H1 (cell line): ENCODE data around the gene HMCN1. TPM values are rescaled to one million over a fixed set of nuclear protein-coding genes. Genes with fewer than 3 reads are reported as not detected.

Experiments
- CTCF ChIP-seq, 3 experiments: IDR thresholded peaks; 1 replicate in 2 of 3; 2 replicates in 1 of 3; pipeline versions ENCODE4 v1.5.1 to v1.6.1; 2011; ENCODE audit warnings: low read length in 3 of 3, mild to moderate bottlenecking in 3 of 3, inconsistent platforms in 2 of 3, low read depth in 1 of 3, moderate library complexity in 1 of 3; ENCODE audit not compliant: insufficient read depth in 1 of 3; ENCODE audit errors: control extremely low read depth in 1 of 3
- EP300 ChIP-seq, 2 experiments: IDR thresholded peaks; 1 replicate in 1 of 2; 2 replicates in 1 of 2; pipeline ENCODE4 v1.6.1; 2011 to 2012; ENCODE audit warnings: low read depth in 2 of 2, low read length in 2 of 2, mild to moderate bottlenecking in 2 of 2, borderline replicate concordance in 1 of 2, inconsistent platforms in 1 of 2, moderate library complexity in 1 of 2
- POLR2AphosphoS5 ChIP-seq: IDR thresholded peaks from 2 replicates; pipeline ENCODE4 v1.6.1; 2011; ENCODE audit warnings: low read depth, low read length
- polyA plus RNA-seq, 7 experiments: library from polyadenylated mRNA; depleted of rRNA in 3 of 7; stranded (reverse) in 5 of 7; unstranded in 2 of 7; fragments of >200 nt in 5 of 7; fragments of 200-250 nt in 2 of 7; gene quantifications; 1 replicate in 5 of 7; 2 replicates in 1 of 7; 4 replicates in 1 of 7; pipeline versions ENCODE4 v1.2.1 to v1.2.3, GENCODE V29; 2011 to 2013; ENCODE audit warnings: missing spikeins in 2 of 7, mixed read lengths in 2 of 7
- total RNA-seq: library from RNA; stranded (reverse); fragmentation: NEBNext Ultra II Directional; extraction: Animal tissue kit (Norgen Biotek cat#: 25700); gene quantifications from 2 replicates; pipeline ENCODE4 v1.2.1, GENCODE V29; 2021
- TF ChIP-seq, protein P1 (sequence below): fragments of 300-600 bp; sonication (generic); IDR thresholded peaks from 2 replicates; pipeline ENCODE4 v1.7.1; 2012; ENCODE audit warnings: low read length, moderate library complexity, mild to moderate bottlenecking, inconsistent platforms; ENCODE audit not compliant: insufficient replicate concordance
- TF ChIP-seq, protein P2 (sequence below): IDR thresholded peaks from 2 replicates; pipeline ENCODE4 v1.6.1; 2012; ENCODE audit warnings: inconsistent platforms
- TF ChIP-seq, protein P3 (sequence below): IDR thresholded peaks from 2 replicates; pipeline ENCODE4 v1.6.1; 2012; ENCODE audit warnings: low read length, inconsistent platforms

HMCN1 gene
- total and polyA plus RNA-seq, 2 of the 8 experiments (the other 6 are each of a cell fraction or from before 2014, with no cell fraction given) = 13.8 to 14.6 TPM

DNA sequence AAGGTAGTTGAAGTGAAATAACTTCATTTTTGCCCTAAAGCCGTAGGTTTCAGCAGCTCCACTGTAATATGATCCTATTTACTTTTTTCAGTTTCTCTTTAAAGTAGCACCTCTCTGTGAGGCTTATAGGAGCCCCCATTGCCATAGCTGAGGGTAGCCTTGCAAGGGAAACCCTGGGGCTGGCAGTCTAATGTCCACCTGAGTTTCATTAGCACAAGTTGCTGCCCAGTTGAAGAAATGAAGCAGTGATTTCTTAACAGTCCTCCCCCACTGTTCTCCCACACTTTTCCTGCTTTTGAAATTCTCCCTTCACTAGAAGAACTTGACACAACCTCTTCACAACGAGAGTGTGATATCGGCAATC is 1.5 kb downstream of the HMCN1 start (continued):
- TF ChIP-seq, protein P1, sequence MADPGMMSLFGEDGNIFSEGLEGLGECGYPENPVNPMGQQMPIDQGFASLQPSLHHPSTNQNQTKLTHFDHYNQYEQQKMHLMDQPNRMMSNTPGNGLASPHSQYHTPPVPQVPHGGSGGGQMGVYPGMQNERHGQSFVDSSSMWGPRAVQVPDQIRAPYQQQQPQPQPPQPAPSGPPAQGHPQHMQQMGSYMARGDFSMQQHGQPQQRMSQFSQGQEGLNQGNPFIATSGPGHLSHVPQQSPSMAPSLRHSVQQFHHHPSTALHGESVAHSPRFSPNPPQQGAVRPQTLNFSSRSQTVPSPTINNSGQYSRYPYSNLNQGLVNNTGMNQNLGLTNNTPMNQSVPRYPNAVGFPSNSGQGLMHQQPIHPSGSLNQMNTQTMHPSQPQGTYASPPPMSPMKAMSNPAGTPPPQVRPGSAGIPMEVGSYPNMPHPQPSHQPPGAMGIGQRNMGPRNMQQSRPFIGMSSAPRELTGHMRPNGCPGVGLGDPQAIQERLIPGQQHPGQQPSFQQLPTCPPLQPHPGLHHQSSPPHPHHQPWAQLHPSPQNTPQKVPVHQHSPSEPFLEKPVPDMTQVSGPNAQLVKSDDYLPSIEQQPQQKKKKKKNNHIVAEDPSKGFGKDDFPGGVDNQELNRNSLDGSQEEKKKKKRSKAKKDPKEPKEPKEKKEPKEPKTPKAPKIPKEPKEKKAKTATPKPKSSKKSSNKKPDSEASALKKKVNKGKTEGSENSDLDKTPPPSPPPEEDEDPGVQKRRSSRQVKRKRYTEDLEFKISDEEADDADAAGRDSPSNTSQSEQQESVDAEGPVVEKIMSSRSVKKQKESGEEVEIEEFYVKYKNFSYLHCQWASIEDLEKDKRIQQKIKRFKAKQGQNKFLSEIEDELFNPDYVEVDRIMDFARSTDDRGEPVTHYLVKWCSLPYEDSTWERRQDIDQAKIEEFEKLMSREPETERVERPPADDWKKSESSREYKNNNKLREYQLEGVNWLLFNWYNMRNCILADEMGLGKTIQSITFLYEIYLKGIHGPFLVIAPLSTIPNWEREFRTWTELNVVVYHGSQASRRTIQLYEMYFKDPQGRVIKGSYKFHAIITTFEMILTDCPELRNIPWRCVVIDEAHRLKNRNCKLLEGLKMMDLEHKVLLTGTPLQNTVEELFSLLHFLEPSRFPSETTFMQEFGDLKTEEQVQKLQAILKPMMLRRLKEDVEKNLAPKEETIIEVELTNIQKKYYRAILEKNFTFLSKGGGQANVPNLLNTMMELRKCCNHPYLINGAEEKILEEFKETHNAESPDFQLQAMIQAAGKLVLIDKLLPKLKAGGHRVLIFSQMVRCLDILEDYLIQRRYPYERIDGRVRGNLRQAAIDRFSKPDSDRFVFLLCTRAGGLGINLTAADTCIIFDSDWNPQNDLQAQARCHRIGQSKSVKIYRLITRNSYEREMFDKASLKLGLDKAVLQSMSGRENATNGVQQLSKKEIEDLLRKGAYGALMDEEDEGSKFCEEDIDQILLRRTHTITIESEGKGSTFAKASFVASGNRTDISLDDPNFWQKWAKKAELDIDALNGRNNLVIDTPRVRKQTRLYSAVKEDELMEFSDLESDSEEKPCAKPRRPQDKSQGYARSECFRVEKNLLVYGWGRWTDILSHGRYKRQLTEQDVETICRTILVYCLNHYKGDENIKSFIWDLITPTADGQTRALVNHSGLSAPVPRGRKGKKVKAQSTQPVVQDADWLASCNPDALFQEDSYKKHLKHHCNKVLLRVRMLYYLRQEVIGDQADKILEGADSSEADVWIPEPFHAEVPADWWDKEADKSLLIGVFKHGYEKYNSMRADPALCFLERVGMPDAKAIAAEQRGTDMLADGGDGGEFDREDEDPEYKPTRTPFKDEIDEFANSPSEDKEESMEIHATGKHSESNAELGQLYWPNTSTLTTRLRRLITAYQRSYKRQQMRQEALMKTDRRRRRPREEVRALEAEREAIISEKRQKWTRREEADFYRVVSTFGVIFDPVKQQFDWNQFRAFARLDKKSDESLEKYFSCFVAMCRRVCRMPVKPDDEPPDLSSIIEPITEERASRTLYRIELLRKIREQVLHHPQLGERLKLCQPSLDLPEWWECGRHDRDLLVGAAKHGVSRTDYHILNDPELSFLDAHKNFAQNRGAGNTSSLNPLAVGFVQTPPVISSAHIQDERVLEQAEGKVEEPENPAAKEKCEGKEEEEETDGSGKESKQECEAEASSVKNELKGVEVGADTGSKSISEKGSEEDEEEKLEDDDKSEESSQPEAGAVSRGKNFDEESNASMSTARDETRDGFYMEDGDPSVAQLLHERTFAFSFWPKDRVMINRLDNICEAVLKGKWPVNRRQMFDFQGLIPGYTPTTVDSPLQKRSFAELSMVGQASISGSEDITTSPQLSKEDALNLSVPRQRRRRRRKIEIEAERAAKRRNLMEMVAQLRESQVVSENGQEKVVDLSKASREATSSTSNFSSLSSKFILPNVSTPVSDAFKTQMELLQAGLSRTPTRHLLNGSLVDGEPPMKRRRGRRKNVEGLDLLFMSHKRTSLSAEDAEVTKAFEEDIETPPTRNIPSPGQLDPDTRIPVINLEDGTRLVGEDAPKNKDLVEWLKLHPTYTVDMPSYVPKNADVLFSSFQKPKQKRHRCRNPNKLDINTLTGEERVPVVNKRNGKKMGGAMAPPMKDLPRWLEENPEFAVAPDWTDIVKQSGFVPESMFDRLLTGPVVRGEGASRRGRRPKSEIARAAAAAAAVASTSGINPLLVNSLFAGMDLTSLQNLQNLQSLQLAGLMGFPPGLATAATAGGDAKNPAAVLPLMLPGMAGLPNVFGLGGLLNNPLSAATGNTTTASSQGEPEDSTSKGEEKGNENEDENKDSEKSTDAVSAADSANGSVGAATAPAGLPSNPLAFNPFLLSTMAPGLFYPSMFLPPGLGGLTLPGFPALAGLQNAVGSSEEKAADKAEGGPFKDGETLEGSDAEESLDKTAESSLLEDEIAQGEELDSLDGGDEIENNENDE = no peak
- TF ChIP-seq CTCF (IDR thresholded peaks at IDR 0.05; ENCODE audit: control extremely low read depth in 1 of 3, insufficient read depth in 1 of 3, low read depth in 1 of 3, low read length in 3 of 3) (no peak), POLR2AphosphoS5 (no peak), EP300 (IDR thresholded peaks at IDR 0.05; ENCODE audit: borderline replicate concordance in 1 of 2, low read depth in 2 of 2, low read length in 2 of 2) (no peak)
- TF ChIP-seq, protein P2, sequence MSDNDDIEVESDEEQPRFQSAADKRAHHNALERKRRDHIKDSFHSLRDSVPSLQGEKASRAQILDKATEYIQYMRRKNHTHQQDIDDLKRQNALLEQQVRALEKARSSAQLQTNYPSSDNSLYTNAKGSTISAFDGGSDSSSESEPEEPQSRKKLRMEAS = no peak
- TF ChIP-seq, protein P3, sequence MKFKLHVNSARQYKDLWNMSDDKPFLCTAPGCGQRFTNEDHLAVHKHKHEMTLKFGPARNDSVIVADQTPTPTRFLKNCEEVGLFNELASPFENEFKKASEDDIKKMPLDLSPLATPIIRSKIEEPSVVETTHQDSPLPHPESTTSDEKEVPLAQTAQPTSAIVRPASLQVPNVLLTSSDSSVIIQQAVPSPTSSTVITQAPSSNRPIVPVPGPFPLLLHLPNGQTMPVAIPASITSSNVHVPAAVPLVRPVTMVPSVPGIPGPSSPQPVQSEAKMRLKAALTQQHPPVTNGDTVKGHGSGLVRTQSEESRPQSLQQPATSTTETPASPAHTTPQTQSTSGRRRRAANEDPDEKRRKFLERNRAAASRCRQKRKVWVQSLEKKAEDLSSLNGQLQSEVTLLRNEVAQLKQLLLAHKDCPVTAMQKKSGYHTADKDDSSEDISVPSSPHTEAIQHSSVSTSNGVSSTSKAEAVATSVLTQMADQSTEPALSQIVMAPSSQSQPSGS = no peak
